ENCODE data around the gene CBR1. TPM values are rescaled to one million over a fixed set of nuclear protein-coding genes. Genes with fewer than 3 reads are reported as not detected.

Gene CBR1
- total RNA-seq, 4 donors from 2014 or later, result 83.3 to 155 (median 121) TPM

DNA sequence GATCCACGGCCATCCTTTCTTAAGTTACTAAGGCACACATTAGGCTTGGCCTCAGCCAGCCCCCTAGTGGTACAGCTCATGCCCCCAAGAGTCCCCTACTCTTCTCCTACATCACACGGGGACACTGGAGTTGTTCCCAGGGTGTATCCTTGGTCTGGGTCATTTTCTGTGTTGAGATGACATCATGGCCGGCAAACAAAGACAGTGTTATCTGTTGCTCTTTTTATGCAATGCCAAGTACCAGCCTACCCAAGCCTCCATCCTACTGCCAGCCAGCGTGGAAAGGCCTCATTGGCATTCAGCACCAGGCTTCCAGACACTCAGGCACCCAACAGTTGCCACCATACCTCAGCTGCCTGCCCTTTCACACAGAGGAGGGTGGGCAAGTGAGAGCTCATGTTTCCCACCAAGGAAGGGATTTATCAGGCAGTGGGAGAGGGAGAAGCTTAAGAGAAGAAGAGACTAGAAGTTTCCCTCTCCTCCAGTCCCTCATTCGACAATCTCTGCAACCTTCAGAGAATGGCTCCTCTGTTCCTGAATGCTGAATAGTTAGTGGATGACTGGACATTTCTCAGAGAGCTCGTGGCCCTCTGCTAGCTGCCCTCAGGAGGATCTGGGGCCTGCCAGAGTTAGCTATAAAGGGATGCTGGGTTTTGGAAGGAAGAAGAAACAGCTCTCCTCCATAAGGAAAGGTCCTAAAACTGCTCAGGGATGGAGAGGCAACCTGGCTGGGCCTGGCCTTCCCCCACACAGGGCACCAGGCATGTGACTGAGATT, 17.7 kb downstream of the CBR1 start:
- no peak for TF ChIP-seq POLR2A (IDR thresholded peaks at IDR 0.05; ENCODE audit: low read depth)
- TF ChIP-seq EP300 (IDR thresholded peaks at IDR 0.05), result no peak
- TF ChIP-seq, protein P1, sequence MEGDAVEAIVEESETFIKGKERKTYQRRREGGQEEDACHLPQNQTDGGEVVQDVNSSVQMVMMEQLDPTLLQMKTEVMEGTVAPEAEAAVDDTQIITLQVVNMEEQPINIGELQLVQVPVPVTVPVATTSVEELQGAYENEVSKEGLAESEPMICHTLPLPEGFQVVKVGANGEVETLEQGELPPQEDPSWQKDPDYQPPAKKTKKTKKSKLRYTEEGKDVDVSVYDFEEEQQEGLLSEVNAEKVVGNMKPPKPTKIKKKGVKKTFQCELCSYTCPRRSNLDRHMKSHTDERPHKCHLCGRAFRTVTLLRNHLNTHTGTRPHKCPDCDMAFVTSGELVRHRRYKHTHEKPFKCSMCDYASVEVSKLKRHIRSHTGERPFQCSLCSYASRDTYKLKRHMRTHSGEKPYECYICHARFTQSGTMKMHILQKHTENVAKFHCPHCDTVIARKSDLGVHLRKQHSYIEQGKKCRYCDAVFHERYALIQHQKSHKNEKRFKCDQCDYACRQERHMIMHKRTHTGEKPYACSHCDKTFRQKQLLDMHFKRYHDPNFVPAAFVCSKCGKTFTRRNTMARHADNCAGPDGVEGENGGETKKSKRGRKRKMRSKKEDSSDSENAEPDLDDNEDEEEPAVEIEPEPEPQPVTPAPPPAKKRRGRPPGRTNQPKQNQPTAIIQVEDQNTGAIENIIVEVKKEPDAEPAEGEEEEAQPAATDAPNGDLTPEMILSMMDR (IDR thresholded peaks at IDR 0.05), result no peak
- TF ChIP-seq POLR2AphosphoS5 (IDR thresholded peaks at IDR 0.05), result no peak
- intact Hi-C loops (cut with DNase I), result no loop called here
- no peaks in the 10 kb centered on the region for H3K9me3 ChIP-seq
- DNase-seq (ENCODE audit: extremely low spot score), result no peak
- no peaks in the 10 kb centered on the region for H3K4me1 ChIP-seq
- no peaks in the 10 kb centered on the region for H3K36me3 ChIP-seq
- 71% methylated on average over 6 of the region's 6 CpGs for WGBS
- no peak overlapping the region for H3K4me3 ChIP-seq
- H3K27me3 ChIP-seq, result no peaks in the 10 kb centered on the region
- H3K27ac ChIP-seq (replicated peaks in 1 of 4), result no peak overlapping the region

DNA sequence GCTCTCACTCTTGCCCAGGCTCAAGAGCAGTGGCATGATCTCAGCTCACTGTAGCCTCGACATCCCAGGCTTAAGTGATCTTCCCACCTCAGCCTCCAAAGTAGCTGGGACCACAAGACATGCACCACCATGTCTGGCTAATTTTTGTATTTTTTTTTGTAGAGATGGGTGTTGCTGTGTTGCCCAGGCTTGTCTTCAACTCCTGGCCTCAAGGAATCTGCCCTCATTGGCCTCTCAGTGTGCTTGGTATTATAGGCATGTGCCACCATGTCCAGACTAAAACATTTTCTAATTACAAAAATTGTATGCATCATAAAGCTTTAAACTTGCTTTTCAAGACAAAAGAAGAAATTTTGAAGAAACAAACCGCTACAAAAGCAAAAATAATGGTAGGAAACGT, 20.1 kb downstream of the CBR1 start:
- no peak for TF ChIP-seq POLR2AphosphoS5 (IDR thresholded peaks at IDR 0.05)
- TF ChIP-seq, protein P1 (IDR thresholded peaks at IDR 0.05), result no peak
- TF ChIP-seq EP300 (IDR thresholded peaks at IDR 0.05), result no peak
- TF ChIP-seq POLR2A (IDR thresholded peaks at IDR 0.05; ENCODE audit: low read depth), result no peak
- no peak for DNase-seq (ENCODE audit: extremely low spot score)
- Histone ChIP-seq H3K4me1 (no peaks in the 10 kb centered on the region), H3K9me3 (no peaks in the 10 kb centered on the region), H3K4me3 (no peak overlapping the region), H3K27me3 (peaks cover 0 to 10% (median 0%) of the 10 kb centered on the region in 4 donors), H3K27ac (replicated peaks in 1 of 4) (no peak overlapping the region), H3K36me3 (no peaks in the 10 kb centered on the region)
- intact Hi-C loops (cut with DNase I), result no loop called here
- WGBS, result 99% methylated on average over 3 of the region's 3 CpGs

DNA sequence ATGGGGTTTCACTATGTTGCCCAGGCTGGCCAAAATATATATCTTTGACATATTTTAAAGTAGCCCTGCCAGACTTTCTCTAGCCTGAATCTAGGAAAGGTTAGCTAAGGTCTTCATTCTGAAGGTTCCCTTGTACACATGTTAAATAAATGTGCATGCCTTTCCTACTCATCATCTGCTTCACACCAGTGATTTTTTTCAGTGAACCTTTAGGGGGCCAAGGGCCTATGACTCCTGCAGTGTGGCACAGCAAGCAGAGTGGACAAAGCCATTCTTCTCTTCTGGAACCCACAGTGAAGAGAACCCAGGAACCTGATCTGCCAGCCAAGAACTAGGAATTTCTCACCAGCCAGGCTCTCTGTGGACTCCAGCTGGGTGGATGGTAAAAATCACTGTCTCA, 22.9 kb downstream of the CBR1 start:
- intact Hi-C loops (cut with DNase I), result no loop called here
- Histone ChIP-seq H3K36me3 (no peaks in the 10 kb centered on the region), H3K27ac (replicated peaks in 1 of 4) (no peak overlapping the region), H3K9me3 (no peaks in the 10 kb centered on the region), H3K27me3 (peaks cover 0 to 15% (median 0%) of the 10 kb centered on the region in 4 donors), H3K4me1 (no peaks in the 10 kb centered on the region), H3K4me3 (no peak overlapping the region)
- no peak for DNase-seq (ENCODE audit: extremely low spot score)
- TF ChIP-seq POLR2AphosphoS5 (IDR thresholded peaks at IDR 0.05), result no peak
- no peak for TF ChIP-seq EP300 (IDR thresholded peaks at IDR 0.05)
- TF ChIP-seq, protein P1 (IDR thresholded peaks at IDR 0.05), result no peak

DNA sequence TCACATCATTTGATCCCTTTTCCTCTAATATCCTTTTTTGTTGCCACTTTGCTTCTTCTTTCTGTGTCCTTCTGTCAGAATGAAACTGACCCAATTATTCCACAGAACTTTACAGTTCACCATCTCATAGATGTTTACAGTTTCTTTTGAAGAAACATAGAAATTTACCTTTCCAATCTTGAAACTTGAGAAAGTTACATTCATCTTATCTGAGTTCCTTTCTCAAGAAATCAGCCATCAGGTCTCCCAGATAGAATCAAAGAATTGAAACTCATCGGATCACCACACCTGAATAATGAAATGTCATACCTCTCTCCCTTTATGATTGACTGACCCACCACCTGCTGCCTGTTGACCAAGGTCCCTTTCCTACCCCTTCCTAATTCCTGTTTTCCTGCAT, 23.7 kb downstream of the CBR1 start:
- H3K4me1 ChIP-seq, result no peaks in the 10 kb centered on the region
- no peak overlapping the region for H3K4me3 ChIP-seq
- TF ChIP-seq POLR2A (IDR thresholded peaks at IDR 0.05; ENCODE audit: low read depth) (no peak), EP300 (IDR thresholded peaks at IDR 0.05) (no peak), POLR2AphosphoS5 (IDR thresholded peaks at IDR 0.05) (no peak)
- TF ChIP-seq, protein P1 (IDR thresholded peaks at IDR 0.05), result no peak
- no peak overlapping the region for H3K27ac ChIP-seq (replicated peaks in 1 of 4)
- H3K36me3 ChIP-seq, result no peaks in the 10 kb centered on the region
- intact Hi-C loops (cut with DNase I), result no loop called here
- WGBS, result 92% methylated on average over 1 of the region's 1 CpG
- no peak for DNase-seq (ENCODE audit: extremely low spot score)
- no peaks in the 10 kb centered on the region for H3K9me3 ChIP-seq
- peaks cover 0 to 17% (median 0%) of the 10 kb centered on the region in 4 donors for H3K27me3 ChIP-seq
